Peyer's patch (tissue), 4 donors: Measurements from ENCODE around the gene CCNT1. TPM values are rescaled to one million over a fixed set of nuclear protein-coding genes. Genes with fewer than 3 reads are reported as not detected.

Source experiments
- DNase-seq, 3 donors: peaks; one replicate each; pipeline ENCODE4 v3.0.0-alpha.2; 2017 to 2019
- H3K27ac ChIP-seq, 4 donors: fragments of 200-600 bp; sonication (generic); one replicate each; pipeline ENCODE4 v1.5.1; 2016 to 2019
- H3K27me3 ChIP-seq, 2 donors: fragments of 200-600 bp; sonication (generic); one replicate each; pipeline ENCODE4 v1.5.1; 2019
- H3K36me3 ChIP-seq, 3 donors: fragments of 200-600 bp; sonication (generic); one replicate each; pipeline ENCODE4 v1.5.1; 2016 to 2019
- H3K4me1 ChIP-seq, 4 donors: fragments of 200-600 bp; sonication (generic); one replicate each; pipeline ENCODE4 v1.5.1; 2016 to 2019
- H3K4me3 ChIP-seq, 4 donors: fragments of 200-600 bp; sonication (generic); 1 replicate in 3 of 4; 2 replicates in 1 of 4; pipeline ENCODE4 v1.5.1; 2016 to 2019; ENCODE audit warnings: mild to moderate bottlenecking in 1 of 4
- H3K9me3 ChIP-seq, 4 donors: fragments of 200-600 bp; sonication (generic); one replicate each; pipeline ENCODE4 v1.5.1; 2016 to 2019; ENCODE audit warnings: mild to moderate bottlenecking in 1 of 4
- CTCF ChIP-seq, 6 experiments: fragments of 450-650 bp in 4 of 6; fragments of 200-600 bp in 2 of 6; sonication (generic) in 1 of 6; IDR thresholded peaks; one replicate each; pipeline ENCODE4 v1.5.1; 2017 to 2019; ENCODE audit warnings: antibody characterized with exemption in 6 of 6, mild to moderate bottlenecking in 3 of 6, moderate library complexity in 1 of 6
- POLR2A ChIP-seq, 2 donors: fragments of 450-650 bp; IDR thresholded peaks; one replicate each; pipeline ENCODE4 v1.5.1; 2017; ENCODE audit warnings: antibody characterized with exemption in 2 of 2, mild to moderate bottlenecking in 2 of 2, moderate library complexity in 2 of 2
- total RNA-seq, 4 donors: library from RNA; depleted of rRNA; stranded (reverse); fragments of >200 nt; gene quantifications; one replicate each; pipeline ENCODE4 v1.1.0, GENCODE V29; 2016

The CCNT1 gene
- total RNA-seq, 4 donors from 2014 or later = 29.6 to 68.5 (median 42.9) TPM

DNA sequence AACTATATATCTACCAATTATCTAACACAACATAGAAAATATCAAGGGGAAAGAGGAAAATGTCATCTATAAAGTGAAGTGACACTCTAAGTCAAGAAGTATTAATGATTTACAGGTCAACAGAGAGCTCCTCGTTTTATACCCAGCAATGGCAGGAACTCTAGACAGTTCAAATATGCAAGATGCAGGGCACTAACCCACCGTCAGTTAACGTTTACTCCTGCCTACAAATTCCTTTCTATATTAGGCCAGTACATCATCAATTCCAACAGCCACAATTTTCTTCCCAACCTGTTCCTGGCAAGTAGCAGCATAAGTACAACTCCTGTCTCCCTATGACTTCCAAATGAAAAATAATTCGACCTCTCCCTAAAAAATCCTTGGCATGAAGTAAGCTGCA lies 25.5 kb downstream of the CCNT1 start:
- Histone ChIP-seq H3K4me1 (no peaks in the 10 kb centered on the region), H3K4me3 (no peak overlapping the region), H3K9me3 (no peaks in the 10 kb centered on the region), H3K27ac (no peak overlapping the region), H3K27me3 (no peaks in the 10 kb centered on the region), H3K36me3 (peaks cover 0 to 68% (median 0%) of the 10 kb centered on the region in 3 donors)
- no peak for DNase-seq
- TF ChIP-seq POLR2A (IDR thresholded peaks at IDR 0.05) (no peak), CTCF (IDR thresholded peaks at IDR 0.05) (no peak)

GRCh38 chr12:48690436-48690835 lies 26.1 kb downstream of the CCNT1 start:
- Histone ChIP-seq H3K9me3 (no peaks in the 10 kb centered on the region), H3K27ac (no peak overlapping the region), H3K4me1 (no peaks in the 10 kb centered on the region), H3K27me3 (no peaks in the 10 kb centered on the region), H3K36me3 (peaks cover 0 to 63% (median 0%) of the 10 kb centered on the region in 3 donors), H3K4me3 (no peak overlapping the region)
- TF ChIP-seq CTCF (IDR thresholded peaks at IDR 0.05) = no peak
- no peak for TF ChIP-seq POLR2A (IDR thresholded peaks at IDR 0.05)
- DNase-seq = no peak

DNA sequence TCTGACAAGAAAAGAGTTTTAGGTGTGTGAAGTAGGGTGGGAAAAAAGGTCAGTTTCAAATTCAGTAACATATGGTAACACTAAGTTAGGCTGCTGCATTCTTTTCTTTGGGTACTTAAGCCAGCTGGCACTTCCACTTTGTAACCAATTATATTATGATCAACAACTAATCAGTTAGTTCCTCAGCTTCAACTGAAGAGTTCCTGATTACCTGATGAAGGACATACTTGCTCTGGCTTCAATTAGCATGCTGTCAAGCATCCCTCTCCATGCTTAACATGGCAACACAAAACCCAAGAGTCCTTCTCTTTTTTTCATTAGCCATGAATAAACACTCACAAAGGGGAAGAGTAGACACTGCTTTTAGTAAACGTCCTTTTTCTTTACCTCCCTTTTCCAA lies 27.7 kb downstream of the CCNT1 start:
- TF ChIP-seq POLR2A (IDR thresholded peaks at IDR 0.05) (no peak), CTCF (IDR thresholded peaks at IDR 0.05) (no peak)
- Histone ChIP-seq H3K36me3 (peaks cover 0 to 48% (median 0%) of the 10 kb centered on the region in 3 donors), H3K27ac (no peak overlapping the region), H3K9me3 (no peaks in the 10 kb centered on the region), H3K27me3 (no peaks in the 10 kb centered on the region), H3K4me1 (no peaks in the 10 kb centered on the region), H3K4me3 (no peak overlapping the region)
- DNase-seq = no peak

GRCh38 chr12:48687592-48687991 lies 28.9 kb downstream of the CCNT1 start:
- H3K9me3 ChIP-seq = no peaks in the 10 kb centered on the region
- DNase-seq = no peak
- H3K27me3 ChIP-seq = no peaks in the 10 kb centered on the region
- no peaks in the 10 kb centered on the region for H3K4me1 ChIP-seq
- H3K27ac ChIP-seq = no peak overlapping the region
- TF ChIP-seq CTCF (IDR thresholded peaks at IDR 0.05) (no peak), POLR2A (IDR thresholded peaks at IDR 0.05) (no peak)
- peaks cover 0 to 35% (median 0%) of the 10 kb centered on the region in 3 donors for H3K36me3 ChIP-seq
- no peak overlapping the region for H3K4me3 ChIP-seq

DNA sequence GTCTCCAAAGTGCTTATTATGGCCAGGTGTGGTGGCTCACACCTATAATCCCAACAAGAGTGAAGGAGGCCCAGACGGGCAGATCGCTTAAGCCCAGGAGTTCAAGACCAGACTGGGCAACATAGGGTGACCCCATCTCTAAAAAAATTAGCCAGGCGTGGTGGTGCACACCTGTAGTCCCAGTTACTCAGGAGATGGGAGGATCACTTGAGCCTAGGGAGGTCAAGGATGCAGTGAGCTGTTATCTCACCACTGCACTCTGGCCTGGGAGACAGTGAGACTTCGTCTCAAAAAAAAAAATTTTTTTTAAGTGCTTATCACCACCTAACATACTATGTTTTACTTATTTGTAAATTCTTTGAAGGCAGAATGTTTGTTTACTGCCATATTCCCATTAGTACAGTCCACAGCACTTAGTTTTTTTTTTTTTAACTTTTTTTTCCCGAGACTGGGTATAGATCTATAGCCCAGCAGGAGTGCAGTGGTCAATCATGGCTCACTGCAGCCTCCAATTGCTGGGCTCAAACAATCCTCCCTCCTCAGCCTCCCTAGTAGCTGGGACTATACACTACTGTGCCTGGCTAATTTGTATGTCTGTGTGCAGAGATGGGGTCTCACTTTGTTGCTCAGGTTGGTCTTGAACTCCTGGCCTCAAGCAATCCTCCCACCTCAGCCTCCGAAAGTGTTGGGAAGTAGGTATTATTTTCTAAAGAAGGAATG lies 29.7 kb downstream of the CCNT1 start:
- no peaks in the 10 kb centered on the region for H3K9me3 ChIP-seq
- no peaks in the 10 kb centered on the region for H3K4me1 ChIP-seq
- no peak overlapping the region for H3K27ac ChIP-seq
- H3K36me3 ChIP-seq = peaks cover 0 to 27% (median 0%) of the 10 kb centered on the region in 3 donors
- TF ChIP-seq CTCF (IDR thresholded peaks at IDR 0.05) = no peak
- TF ChIP-seq POLR2A (IDR thresholded peaks at IDR 0.05) = no peak
- no peaks in the 10 kb centered on the region for H3K27me3 ChIP-seq
- no peak for DNase-seq
- H3K4me3 ChIP-seq = no peak overlapping the region
